Measurements from ENCODE around the gene GIMAP4.

DNA sequence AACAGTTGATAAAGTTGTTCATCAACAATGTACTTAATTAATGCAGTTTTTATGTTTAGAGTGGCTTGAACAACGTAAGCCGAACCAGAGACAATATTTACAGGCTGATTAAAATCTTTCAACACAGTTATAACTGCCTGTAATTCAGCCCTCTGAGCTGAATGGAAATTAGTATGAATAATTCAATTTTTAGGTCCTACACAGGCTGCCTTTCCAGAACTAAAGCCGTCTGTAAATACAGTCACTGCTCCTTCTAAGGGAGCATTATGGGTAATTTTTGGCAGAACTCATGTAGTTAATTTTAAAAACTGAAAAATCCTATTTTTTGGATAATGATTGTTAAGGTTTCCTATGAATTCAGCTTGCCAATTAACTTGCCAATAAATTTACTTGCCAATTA lies 2.6 kb upstream of the GIMAP4 start:
- TF ChIP-seq CTCF (IDR thresholded peaks at IDR 0.05) (no peak), EZH2 (IDR thresholded peaks at IDR 0.05; ENCODE audit: borderline replicate concordance, insufficient read depth, low read depth, low read length, poor library complexity, severe bottlenecking) (no peak)
